K562 (cell line): ENCODE data around the gene RTN4. TPM values are rescaled to one million over a fixed set of nuclear protein-coding genes. Genes with fewer than 3 reads are reported as not detected.
A peak's percentile ranks its signal among the peaks of the same experiment; 100 is the strongest.

Experiments
- BHLHE40 ChIP-seq: IDR thresholded peaks from 2 replicates; pipeline ENCODE4 v1.6.1; 2011; ENCODE audit warnings: low read length, improper control_type of control experiment
- CREB3L1 ChIP-seq: fragments of 450-650 bp; IDR thresholded peaks from 2 replicates; pipeline ENCODE4 v1.6.1; 2014; ENCODE audit warnings: low read depth, mild to moderate bottlenecking, moderate library complexity, borderline replicate concordance
- EP300 ChIP-seq: IDR thresholded peaks from 2 replicates; pipeline ENCODE4 v1.6.1; 2012; ENCODE audit warnings: low read length, improper control_type of control experiment
- ETV5 ChIP-seq: sonication (generic); formaldehyde crosslinking; IDR thresholded peaks from 2 replicates; pipeline ENCODE4 v1.4.0; 2020; ENCODE audit warnings: low read depth, mild to moderate bottlenecking, missing genetic modification reagents
- FOXO4 ChIP-seq: fragments of 450-650 bp; formaldehyde crosslinking; IDR thresholded peaks from 2 replicates; pipeline ENCODE4 v1.4.0; 2020; ENCODE audit warnings: mild to moderate bottlenecking, moderate library complexity
- HDAC6 ChIP-seq: IDR thresholded peaks from 2 replicates; pipeline ENCODE4 v1.6.1; 2012; ENCODE audit warnings: low read depth, mild to moderate bottlenecking, control low read depth, inconsistent platforms, low read length, moderate library complexity
- HEY1 ChIP-seq: fragments of 250-450 bp; sonication (Bioruptor Pico); IDR thresholded peaks from 2 replicates; pipeline ENCODE4 v1.5.0; 2020; ENCODE audit warnings: mild to moderate bottlenecking, moderate library complexity, borderline replicate concordance
- HINFP ChIP-seq: fragments of 450-650 bp; conservative IDR thresholded peaks from 2 replicates; pipeline ENCODE4 v1.6.1; 2016; ENCODE audit warnings: missing genetic modification characterization, low read depth, mild to moderate bottlenecking, control low read depth, missing compliant biosample characterization
- IRF2 ChIP-seq: sonication (generic); formaldehyde crosslinking; IDR thresholded peaks from 2 replicates; pipeline ENCODE4 v1.8.1; 2022; ENCODE audit warnings: mild to moderate bottlenecking, missing genetic modification reagents
- NEUROD1 ChIP-seq: fragments of 150-350 bp; IDR thresholded peaks from 2 replicates; pipeline ENCODE4 v1.6.1; 2014; ENCODE audit warnings: borderline replicate concordance, low read length, low read depth; ENCODE audit not compliant: partially characterized antibody
- NR3C1 ChIP-seq: sonication (generic); formaldehyde crosslinking; IDR thresholded peaks from 2 replicates; pipeline ENCODE4 v1.8.1; 2022; ENCODE audit warnings: missing genetic modification reagents
- PTTG1 ChIP-seq: fragments of 450-650 bp; IDR thresholded peaks from 2 replicates; pipeline ENCODE4 v1.6.1; 2016; ENCODE audit warnings: low read depth, mild to moderate bottlenecking, missing genetic modification characterization, missing compliant biosample characterization
- PYGO2 ChIP-seq: fragments of 450-650 bp; IDR thresholded peaks from 2 replicates; pipeline ENCODE4 v1.6.1; 2016; ENCODE audit warnings: mild to moderate bottlenecking, missing genetic modification characterization, moderate library complexity, missing compliant biosample characterization
- SMARCC2 ChIP-seq: fragments of 450-650 bp; IDR thresholded peaks from 2 replicates; pipeline ENCODE4 v1.6.1; 2017; ENCODE audit warnings: antibody characterized with exemption, moderate library complexity, mild to moderate bottlenecking, low read depth
- SMARCE1 ChIP-seq: fragments of 450-650 bp; IDR thresholded peaks from 2 replicates; pipeline ENCODE4 v1.7.1; 2016; ENCODE audit warnings: mild to moderate bottlenecking
- STAG1 ChIP-seq: sonication (generic); formaldehyde crosslinking; IDR thresholded peaks from 2 replicates; pipeline ENCODE4 v1.5.0; 2020; ENCODE audit warnings: missing genetic modification reagents, borderline replicate concordance
- ZNF175 ChIP-seq: fragments of 200-800 bp; sonication (Bioruptor generic); IDR thresholded peaks from 2 replicates; pipeline ENCODE4 v1.6.1; 2016; ENCODE audit warnings: low read depth, mild to moderate bottlenecking, missing genetic modification characterization, missing compliant biosample characterization
- ZNF41 ChIP-seq: fragments of 250-450 bp; sonication (Bioruptor Pico); conservative IDR thresholded peaks from 2 replicates; pipeline ENCODE4 v1.4.0; 2020; ENCODE audit warnings: mild to moderate bottlenecking
- ZNF639 ChIP-seq, 2 experiments: fragments of 200-800 bp in 1 of 2; sonication (Bioruptor generic) in 1 of 2; sonication (generic) in 1 of 2; formaldehyde crosslinking in 1 of 2; IDR thresholded peaks in 1 of 2; conservative IDR thresholded peaks in 1 of 2; 2 replicates each; pipeline versions ENCODE4 v1.5.0 to v1.6.1; 2016 to 2020; ENCODE audit warnings: missing compliant biosample characterization in 1 of 2, missing genetic modification characterization in 1 of 2, missing genetic modification reagents in 1 of 2
- ZNF644 ChIP-seq: fragments of 200-800 bp; sonication (Bioruptor generic); IDR thresholded peaks from 2 replicates; pipeline ENCODE4 v1.6.1; 2016; ENCODE audit warnings: low read depth, missing genetic modification characterization, missing compliant biosample characterization
- ZNF76 ChIP-seq: fragments of 250-450 bp; sonication (Bioruptor Pico); IDR thresholded peaks from 2 replicates; pipeline ENCODE4 v1.4.0; 2020; ENCODE audit warnings: mild to moderate bottlenecking, moderate library complexity, borderline replicate concordance
- ZSCAN29 ChIP-seq: fragments of 450-650 bp; IDR thresholded peaks from 2 replicates; pipeline ENCODE4 v1.6.1; 2017
- polyA plus RNA-seq, 8 experiments: library from polyadenylated mRNA; depleted of rRNA in 4 of 8; stranded (reverse) in 5 of 8; unstranded in 3 of 8; fragments of >200 nt; fragmentation: Nextera tagmentation in 2 of 8; fragmentation: Illumina TruSeq in 1 of 8; extraction: Ambion mirVana in 2 of 8; extraction: Trizol in 1 of 8; gene quantifications; 2 replicates each; pipeline versions ENCODE4 v1.2.1 to v1.2.3, GENCODE V29; 2011 to 2014; ENCODE audit warnings: inconsistent platforms in 1 of 8, missing spikeins in 1 of 8
- total RNA-seq, 7 experiments: library from RNA; depleted of rRNA in 6 of 7; stranded (reverse); fragments of >200 nt in 6 of 7; fragmentation: Illumina TruSeq in 2 of 7; extraction: Trizol in 2 of 7; gene quantifications; 2 replicates each; pipeline versions ENCODE4 v1.2.1 to v1.2.3, GENCODE V29; 2011 to 2021; ENCODE audit warnings: low replicate concordance in 1 of 7

RTN4 gene
- total and polyA plus RNA-seq, 9 of the 15 experiments (the other 6 are each of a cell fraction or from before 2014, with no cell fraction given), result 73.0 to 248 (median 116) TPM

GRCh38 chr2:55051026-55051866, 995 bp upstream of the RTN4 start (continued):
- no peak; a peak in 1 of 4 replicates for TF ChIP-seq ZNF639 (CRISPR knock-in tag; conservative IDR thresholded peaks at IDR 0.05 in 1 of 2, IDR thresholded peaks at IDR 0.05 in 1 of 2)
- TF ChIP-seq ZSCAN29, result no peak
- TF ChIP-seq SMARCE1, result peak; percentile 77
- TF ChIP-seq ZNF644 (tag), result 0 out of 2 replicates have a peak, but pooled peaks have one; percentile 53
- TF ChIP-seq PTTG1 (tag), result no peak
- peak; percentile 20; the same call in 1 of the 2 replicates for TF ChIP-seq CREB3L1
- TF ChIP-seq PYGO2 (tag), result no peak
- TF ChIP-seq IRF2 (CRISPR knock-in tag), result no peak
- TF ChIP-seq ZNF41 (CRISPR knock-in tag), result peak; percentile 18; the same call in 1 of the 2 replicates
- TF ChIP-seq HINFP (tag), result no peak
- no peak for TF ChIP-seq NEUROD1
- TF ChIP-seq HEY1 (CRISPR knock-in tag), result no peak
- TF ChIP-seq SMARCC2, result peak; percentile 70
- no peak for TF ChIP-seq NR3C1 (CRISPR knock-in tag)
- no peak for TF ChIP-seq FOXO4
- no peak for TF ChIP-seq HDAC6
- no peak for TF ChIP-seq STAG1 (CRISPR knock-in tag)
- no peak for TF ChIP-seq BHLHE40
- TF ChIP-seq EP300, result peak; percentile 34; the same call in 1 of the 2 replicates
- 0 out of 2 replicates have a peak, but pooled peaks have one; percentile 19 for TF ChIP-seq ZNF175
- no peak for TF ChIP-seq ZNF76 (CRISPR knock-in tag)
- 0 out of 2 replicates have a peak, but pooled peaks have one; percentile 61 for TF ChIP-seq ETV5 (CRISPR knock-in tag)
